SK-N-SH (cell line): ENCODE results near the gene NFATC4. TPM values are rescaled to one million over a fixed set of nuclear protein-coding genes. Genes with fewer than 3 reads are reported as not detected.

ENCODE experiments used
- CTCF ChIA-PET: fragments of 300-600, 350-600 bp; formaldehyde crosslinking; extraction: SDS; loops from one replicate; lab custom pipeline; 2021; lab: Yijun Ruan, JAX
- POLR2A ChIA-PET: fragments of 350-600 bp; sonication (Branson Sonifier 250); formaldehyde crosslinking; extraction: SDS; loops from one replicate; lab custom pipeline; 2020; ENCODE audit warnings: antibody characterized with exemption, inconsistent platforms; lab: Yijun Ruan, JAX
- DNase-seq: peaks from one replicate; pipeline ENCODE4 v3.0.0; 2012
- H2AFZ ChIP-seq: fragments of 200-600 bp; sonication (generic); 2 replicates; pipeline ENCODE4 v1.8.1; 2016; ENCODE audit warnings: antibody characterized with exemption, mild to moderate bottlenecking, low read depth
- H3F3A ChIP-seq: fragments of 200-600 bp; sonication (generic); replicated peaks from 2 replicates; pipeline ENCODE3; 2016; ENCODE audit warnings: antibody characterized with exemption, mild to moderate bottlenecking; ENCODE audit not compliant: insufficient read depth
- H3K27ac ChIP-seq, 2 experiments: fragments of 200-500 bp in 1 of 2; fragments of 200-600 bp in 1 of 2; sonication (Bioruptor generic) in 1 of 2; sonication (generic), shearing (Covaris generic) in 1 of 2; 2 replicates each; pipeline versions ENCODE4 v1.5.1 to v1.6.1; 2014 to 2016; ENCODE audit warnings: low read depth in 2 of 2, inconsistent platforms in 1 of 2, low read length in 1 of 2, mild to moderate bottlenecking in 1 of 2, mixed read lengths in 1 of 2
- H3K27me3 ChIP-seq: fragments of 200-600 bp; sonication (generic), shearing (Covaris generic); 2 replicates; pipeline ENCODE4 v1.6.1; 2016; ENCODE audit warnings: mixed run types; ENCODE audit not compliant: insufficient read depth
- H3K36me3 ChIP-seq, 2 experiments: fragments of 200-500 bp in 1 of 2; fragments of 200-600 bp in 1 of 2; sonication (Bioruptor generic) in 1 of 2; sonication (generic) in 1 of 2; replicated peaks in 1 of 2; 2 replicates each; pipeline versions ENCODE3 to v1.5.1; 2014 to 2016; ENCODE audit warnings: low read length in 1 of 2, mild to moderate bottlenecking in 1 of 2; ENCODE audit not compliant: insufficient read depth in 2 of 2, control insufficient read depth in 1 of 2
- H3K4me1 ChIP-seq, 2 experiments: fragments of 200-500 bp in 1 of 2; fragments of 200-600 bp in 1 of 2; sonication (Bioruptor generic) in 1 of 2; sonication (generic), shearing (Covaris generic) in 1 of 2; 2 replicates each; pipeline versions ENCODE4 v1.5.1 to v1.6.1; 2014 to 2016; ENCODE audit warnings: low read depth in 1 of 2, low read length in 1 of 2, mixed run types in 1 of 2; ENCODE audit not compliant: insufficient read depth in 2 of 2, control insufficient read depth in 1 of 2
- H3K4me2 ChIP-seq: fragments of 200-600 bp; sonication (generic), shearing (Covaris generic); 2 replicates; pipeline ENCODE4 v1.6.1; 2017; ENCODE audit warnings: mixed run types
- H3K4me3 ChIP-seq, 2 experiments: fragments of 200-500 bp in 1 of 2; fragments of 200-600 bp in 1 of 2; sonication (Bioruptor generic) in 1 of 2; sonication (generic), shearing (Covaris generic) in 1 of 2; 2 replicates each; pipeline versions ENCODE4 v1.5.1 to v1.8.1; 2014 to 2016; ENCODE audit warnings: low read depth in 2 of 2, inconsistent platforms in 1 of 2, low read length in 1 of 2, mild to moderate bottlenecking in 1 of 2, mixed read lengths in 1 of 2, moderate library complexity in 1 of 2
- H3K79me2 ChIP-seq: fragments of 200-600 bp; sonication (generic); 2 replicates; pipeline ENCODE4 v1.8.1; 2017; ENCODE audit warnings: mild to moderate bottlenecking; ENCODE audit not compliant: insufficient read depth
- H3K9ac ChIP-seq: fragments of 200-600 bp; sonication (generic); 2 replicates; pipeline ENCODE4 v1.6.1; 2017; ENCODE audit warnings: mixed run types
- H3K9me2 ChIP-seq: fragments of 200-600 bp; sonication (generic); 2 replicates; pipeline ENCODE4 v1.6.1; 2017; ENCODE audit warnings: mixed run types
- H3K9me3 ChIP-seq: fragments of 200-600 bp; sonication (generic); 2 replicates; pipeline ENCODE4 v1.6.1; 2017; ENCODE audit warnings: mixed run types, mild to moderate bottlenecking, moderate library complexity
- H4K20me1 ChIP-seq: fragments of 200-600 bp; sonication (generic); 2 replicates; pipeline ENCODE4 v1.6.1; 2017; ENCODE audit warnings: mild to moderate bottlenecking, mixed run types; ENCODE audit not compliant: insufficient read depth
- ELF1 ChIP-seq: IDR thresholded peaks from 2 replicates; pipeline ENCODE4 v1.4.0; 2012
- EP300 ChIP-seq, 2 experiments: IDR thresholded peaks; 2 replicates each; pipeline versions ENCODE4 v1.4.0 to v1.6.1; 2012; ENCODE audit warnings: borderline replicate concordance in 1 of 2, low read depth in 1 of 2, low read length in 1 of 2
- EZH2phosphoT487 ChIP-seq: fragments of 200-600 bp; sonication (generic); IDR thresholded peaks from 2 replicates; pipeline ENCODE4 v1.6.1; 2017; ENCODE audit warnings: low read depth, mixed run types, mild to moderate bottlenecking, antibody characterized with exemption, moderate library complexity, borderline replicate concordance
- FOSL2 ChIP-seq: IDR thresholded peaks from 2 replicates; pipeline ENCODE4 v1.4.0; 2012; ENCODE audit warnings: low read depth, mild to moderate bottlenecking, moderate library complexity, borderline replicate concordance
- FOXJ3 ChIP-seq: sonication (generic); formaldehyde crosslinking; IDR thresholded peaks from 2 replicates; pipeline ENCODE4 v1.5.1; 2020; ENCODE audit warnings: mild to moderate bottlenecking, missing genetic modification reagents
- GATA2 ChIP-seq: sonication (generic); formaldehyde crosslinking; IDR thresholded peaks from 2 replicates; pipeline ENCODE4 v1.5.0; 2020; ENCODE audit warnings: mild to moderate bottlenecking, missing genetic modification reagents
- IRF3 ChIP-seq: fragments of 150-350 bp; IDR thresholded peaks from 2 replicates; pipeline ENCODE4 v1.6.1; 2016; ENCODE audit warnings: mild to moderate bottlenecking, low read depth, low read length
- JUND ChIP-seq: IDR thresholded peaks from 2 replicates; pipeline ENCODE4 v1.4.0; 2012
- MAX ChIP-seq: IDR thresholded peaks from 2 replicates; pipeline ENCODE4 v1.4.0; 2012; ENCODE audit warnings: low read depth
- NRF1 ChIP-seq: IDR thresholded peaks from 2 replicates; pipeline ENCODE4 v1.6.1; 2012; ENCODE audit warnings: low read depth, mild to moderate bottlenecking, low read length
- PBX3 ChIP-seq: IDR thresholded peaks from 2 replicates; pipeline ENCODE4; 2012
- RAD21 ChIP-seq: IDR thresholded peaks from 2 replicates; pipeline ENCODE4 v1.6.1; 2012; ENCODE audit warnings: mild to moderate bottlenecking, low read length
- RFX5 ChIP-seq: IDR thresholded peaks from 2 replicates; pipeline ENCODE4 v1.6.1; 2012; ENCODE audit warnings: mild to moderate bottlenecking, improper control_type of control experiment, low read length
- RXRA ChIP-seq: IDR thresholded peaks from 2 replicates; pipeline ENCODE4 v1.4.0; 2012; ENCODE audit warnings: low read depth, mild to moderate bottlenecking, borderline replicate concordance
- SMC3 ChIP-seq: IDR thresholded peaks from 2 replicates; pipeline ENCODE4 v1.6.1; 2012; ENCODE audit warnings: low read depth, low read length, improper control_type of control experiment
- TAF1 ChIP-seq: IDR thresholded peaks from 2 replicates; pipeline ENCODE4 v1.6.1; 2012; ENCODE audit warnings: low read depth, mild to moderate bottlenecking, low read length, moderate library complexity, borderline replicate concordance
- TCF12 ChIP-seq: IDR thresholded peaks from 2 replicates; pipeline ENCODE4 v1.4.0; 2012
- TEAD4 ChIP-seq: IDR thresholded peaks from 2 replicates; pipeline ENCODE4 v1.4.0; 2012; ENCODE audit warnings: mild to moderate bottlenecking, borderline replicate concordance; ENCODE audit not compliant: insufficient read depth
- USF1 ChIP-seq: IDR thresholded peaks from 2 replicates; pipeline ENCODE4 v1.4.0; 2012; ENCODE audit warnings: low read depth, borderline replicate concordance
- USF2 ChIP-seq: fragments of 150-350 bp; IDR thresholded peaks from 2 replicates; pipeline ENCODE4 v1.6.1; 2017; ENCODE audit warnings: antibody characterized with exemption, low read length, low read depth, borderline replicate concordance
- WGBS: methylation state at CpG from one replicate; pipeline ENCODE4 v1.1.6; 2017; ENCODE audit warnings: low lambda C conversion rate; 5-methylcytosine and 5-hydroxymethylcytosine counted together
- polyA plus RNA-seq, 3 experiments: library from polyadenylated mRNA; depleted of rRNA; stranded (reverse); fragments of >200 nt; gene quantifications; 2 replicates each; pipeline ENCODE4 v1.2.3, GENCODE V29; 2012

The NFATC4 gene
- polyA plus RNA-seq, 1 of the 3 experiments (the other 2 are of a cell fraction), result 25.3 TPM

- CTCF ChIA-PET, result interaction anchor here (0.7 to 12.7 kb wide), 8 partner anchors 11 to 97 kb away, joined by 3 to 445 read pairs (median 6); partner anchors contain the start of genes CBLN3, CIDEB, KHNYN and SDR39U1
These were observed 27.4 kb upstream of the NFATC4 start for GRCh38 chr14:24340606-24341005.

GRCh38 chr14:24342889-24343288 lies 25.1 kb upstream of the NFATC4 start:
- H3F3A ChIP-seq, result no peaks in the 10 kb centered on the region
- peaks cover 73% of the 10 kb centered on the region for H3K27me3 ChIP-seq
- DNase-seq, result no peak
- no peaks in the 10 kb centered on the region for H3K79me2 ChIP-seq
- no peaks in the 10 kb centered on the region for H3K4me1 ChIP-seq
- WGBS, result 72% methylated on average over 4 of the region's 4 CpGs
- H3K9me3 ChIP-seq, result no peaks in the 10 kb centered on the region
- no peak overlapping the region for H2AFZ ChIP-seq
- H3K4me2 ChIP-seq, result no peak overlapping the region
- H3K9me2 ChIP-seq, result no peaks in the 10 kb centered on the region
- H4K20me1 ChIP-seq, result no peaks in the 10 kb centered on the region
- H3K27ac ChIP-seq, result no peak overlapping the region
- no peaks in the 10 kb centered on the region for H3K36me3 ChIP-seq
- ChIA-PET CTCF (interaction anchor here (1.0 to 12.7 kb wide), 6 partner anchors 8 to 94 kb away, joined by 3 to 445 read pairs (median 7); partner anchors contain the start of genes ADCY4, CBLN3, KHNYN and SDR39U1), POLR2A (no interaction called here)
- no peak overlapping the region for H3K9ac ChIP-seq
- no peak overlapping the region for H3K4me3 ChIP-seq
- no peak for TF ChIP-seq IRF3
- TF ChIP-seq ELF1, result no peak
- no peak for TF ChIP-seq TEAD4
- TF ChIP-seq RXRA, result no peak
- no peak for TF ChIP-seq FOXJ3 (CRISPR knock-in tag)
- no peak for TF ChIP-seq USF1
- no peak for TF ChIP-seq NRF1
- no peak for TF ChIP-seq FOSL2
- TF ChIP-seq MAX, result no peak
- TF ChIP-seq USF2, result no peak
- no peak for TF ChIP-seq EP300 (IDR thresholded peaks at IDR 0.05; ENCODE audit: borderline replicate concordance in 1 of 2, low read depth in 1 of 2, low read length in 1 of 2)
- TF ChIP-seq GATA2 (CRISPR knock-in tag), result no peak
- TF ChIP-seq SMC3, result no peak
- no peak for TF ChIP-seq PBX3
- TF ChIP-seq JUND, result no peak
- TF ChIP-seq RFX5, result no peak

More at GRCh38 chr14:24340606-24341005, 27.4 kb upstream of the NFATC4 start:
- Histone ChIP-seq H3F3A (no peaks in the 10 kb centered on the region), H3K36me3 (no peaks in the 10 kb centered on the region), H3K9me2 (no peaks in the 10 kb centered on the region), H3K79me2 (no peaks in the 10 kb centered on the region), H3K4me2 (no peak overlapping the region), H3K4me1 (no peaks in the 10 kb centered on the region), H3K9ac (no peak overlapping the region), H4K20me1 (no peaks in the 10 kb centered on the region), H3K9me3 (no peaks in the 10 kb centered on the region), H3K27ac (no peak overlapping the region), H2AFZ (no peak overlapping the region), H3K4me3 (no peak overlapping the region), H3K27me3 (peaks cover 67% of the 10 kb centered on the region)
- TF ChIP-seq TEAD4, result no peak
- no peak for TF ChIP-seq MAX
- no peak for TF ChIP-seq TAF1
- no peak for TF ChIP-seq EP300 (IDR thresholded peaks at IDR 0.05; ENCODE audit: borderline replicate concordance in 1 of 2, low read depth in 1 of 2, low read length in 1 of 2)
- no peak for TF ChIP-seq FOXJ3 (CRISPR knock-in tag)
- TF ChIP-seq TCF12, result no peak
- no peak for TF ChIP-seq JUND
- no peak for TF ChIP-seq IRF3
- no peak for TF ChIP-seq GATA2 (CRISPR knock-in tag)
- no peak for TF ChIP-seq EZH2phosphoT487
- TF ChIP-seq RAD21, result no peak
- no peak for DNase-seq
- WGBS, result 43% methylated on average over 1 of the region's 1 CpG
- POLR2A ChIA-PET, result interaction anchor here (1.7 kb wide), 1 partner anchor 8 kb away, joined by 3 read pairs; no protein-coding TSS in a partner anchor
